ENCODE results near the gene ANO10.
"Not testable (repeated sequence)": the region's sequence is repeated elsewhere in the genome, so short reads cannot be mapped to it uniquely, and the experiment has no call there.

The ANO10 gene

GRCh38 chr3:43621656-43622432 is at the start of gene ANO10:
Gene ANO10, minus strand, starts transcription at chr3:43622011. Its CDS starts 16,159 bp downstream, at chr3:43605852.
- DNase-seq (ENCODE audit: low read depth in 3 of 3) = peak; percentile 90 to 96 (median 94)

GRCh38 chr3:43670635-43671522 is 49.1 kb upstream of the ANO10 start:
- DNase-seq (ENCODE audit: low read depth in 3 of 3) = no peak

GRCh38 chr3:43665011-43665410 is 43.2 kb upstream of the ANO10 start:
- not testable (repeated sequence) for DNase-seq (ENCODE audit: low read depth in 3 of 3)

- not testable (repeated sequence) for DNase-seq (ENCODE audit: low read depth in 3 of 3)
These were observed 39.6 kb upstream of the ANO10 start for GRCh38 chr3:43661376-43661775.

GRCh38 chr3:43659250-43659880 is 37.6 kb upstream of the ANO10 start:
- no peak for DNase-seq (ENCODE audit: low read depth in 3 of 3)

GRCh38 chr3:43656390-43656789 is 34.6 kb upstream of the ANO10 start:
- not testable (repeated sequence) for DNase-seq (ENCODE audit: low read depth in 3 of 3)

GRCh38 chr3:43650345-43650744 is 28.5 kb upstream of the ANO10 start:
- DNase-seq (ENCODE audit: low read depth in 3 of 3) = no peak

- no peak for DNase-seq (ENCODE audit: low read depth in 3 of 3)
These were observed 27.7 kb upstream of the ANO10 start for GRCh38 chr3:43649365-43649968.

GRCh38 chr3:43648957-43649356 is 27.1 kb upstream of the ANO10 start:
- no peak for DNase-seq (ENCODE audit: low read depth in 3 of 3)

GRCh38 chr3:43647331-43648166 is 25.7 kb upstream of the ANO10 start:
- no peak for DNase-seq (ENCODE audit: low read depth in 3 of 3)

- DNase-seq (ENCODE audit: low read depth in 3 of 3) = no peak
These were observed 22.6 kb upstream of the ANO10 start for GRCh38 chr3:43644443-43644842.

GRCh38 chr3:43641306-43642114 is 19.7 kb upstream of the ANO10 start:
- no peak for DNase-seq (ENCODE audit: low read depth in 3 of 3)

- DNase-seq (ENCODE audit: low read depth in 3 of 3) = no peak
These were observed 18.9 kb upstream of the ANO10 start for GRCh38 chr3:43640681-43641080.

GRCh38 chr3:43638594-43639447 is 17.0 kb upstream of the ANO10 start:
- peak in 1 of 3 experiments; percentile 22 for DNase-seq (ENCODE audit: low read depth in 3 of 3)

GRCh38 chr3:43637702-43638101 is 15.9 kb upstream of the ANO10 start:
- no peak for DNase-seq (ENCODE audit: low read depth in 3 of 3)

- DNase-seq (ENCODE audit: low read depth in 3 of 3) = no peak
These were observed 11.2 kb upstream of the ANO10 start for GRCh38 chr3:43632986-43633385.

GRCh38 chr3:43632269-43632733 is 10.5 kb upstream of the ANO10 start:
- no peak for DNase-seq (ENCODE audit: low read depth in 3 of 3)

GRCh38 chr3:43629741-43630140 is 7.9 kb upstream of the ANO10 start:
- no peak for DNase-seq (ENCODE audit: low read depth in 3 of 3)

- no peak for DNase-seq (ENCODE audit: low read depth in 3 of 3)
These were observed 7.4 kb upstream of the ANO10 start for GRCh38 chr3:43629257-43629656.

All from stimulated activated CD4-positive, alpha-beta T cell treated with anti-CD3 and anti-CD28 coated beads, TNF-alpha, amount 100 ng/mL, for 24 hours (primary cell).